ENCODE results near the gene KDM8. TPM values are rescaled to one million over a fixed set of nuclear protein-coding genes. Genes with fewer than 3 reads are reported as not detected.

The KDM8 gene
- total RNA-seq, 1 experiment from 2014 or later, result 5.3 TPM

DNA sequence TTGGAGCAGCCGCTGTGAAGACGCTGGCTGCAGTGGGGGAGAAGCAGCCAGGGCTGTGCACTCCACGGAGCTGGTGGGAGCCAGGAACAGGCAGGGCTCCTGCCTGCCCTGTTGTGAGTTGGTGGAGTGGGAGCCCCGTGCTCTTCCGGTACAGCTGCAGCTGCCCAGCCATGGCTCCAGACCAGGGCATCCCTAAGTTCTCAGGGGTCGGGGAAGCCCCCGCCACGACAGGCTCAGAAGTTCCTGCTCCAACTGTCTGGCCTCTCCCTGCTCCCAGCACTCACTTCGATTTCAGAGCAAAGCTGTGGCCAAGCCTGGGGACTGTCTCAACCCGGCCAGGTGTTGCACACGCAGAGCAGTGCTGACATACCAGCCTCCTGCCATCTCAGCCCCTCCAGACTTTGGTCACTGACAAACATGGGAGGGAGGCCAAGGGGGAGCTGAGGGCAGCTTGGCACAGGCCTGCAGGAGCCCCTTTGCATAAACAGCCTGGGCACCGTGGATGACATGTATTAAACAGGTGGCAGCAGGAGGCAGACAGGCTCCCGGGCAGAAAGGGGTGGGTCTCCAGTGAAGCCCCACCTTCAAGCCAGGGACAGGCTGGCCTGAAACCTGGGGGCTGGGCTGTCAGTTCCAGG is 13.9 kb upstream of the KDM8 start:
- DNase-seq (ENCODE audit: low read depth, low spot score) (no peak), ATAC-seq (peak; percentile 82)
- ChIA-PET RAD21 (ENCODE audit: low non-redundant PET in 1 of 2, low total read pairs in 2 of 2, uncharacterized antibody in 2 of 2, unreplicated experiment in 2 of 2) (no interaction called here), CTCF (interaction anchor here (1.0 kb wide), 1 partner anchor 10 kb away, joined by 3 read pairs; no protein-coding TSS in a partner anchor), POLR2A (interaction anchor here (1.0 kb wide), 1 partner anchor 8 kb away, joined by 3 read pairs; no protein-coding TSS in a partner anchor)
- Histone ChIP-seq H3K27me3 (ENCODE audit: insufficient read depth, low read length) (no peaks in the 10 kb centered on the region; the same call in 1 of the 2 replicates), H3K4me2 (ENCODE audit: low read length) (no peak overlapping the region), H3K9ac (ENCODE audit: low read length) (no peak overlapping the region), H3K4me3 (replicated peaks in 1 of 2; ENCODE audit: low read depth in 1 of 2, low read length in 2 of 2) (no peak overlapping the region), H3K4me1 (ENCODE audit: control insufficient read depth in 1 of 2, insufficient read depth in 2 of 2, low read length in 2 of 2) (no peaks in the 10 kb centered on the region; a peak in 1 of 4 replicates), H3K36me3 (ENCODE audit: control insufficient read depth in 1 of 2, insufficient read depth in 2 of 2, low read length in 2 of 2) (no peaks in the 10 kb centered on the region), H3K9me3 (ENCODE audit: control insufficient read depth in 1 of 2, insufficient read depth in 1 of 2, low read depth in 1 of 2, low read length in 2 of 2) (no peaks in the 10 kb centered on the region), H3K27ac (ENCODE audit: low read depth, low read length) (no peak overlapping the region), H3K79me2 (ENCODE audit: insufficient read depth, low read length) (no peaks in the 10 kb centered on the region), H2AFZ (ENCODE audit: low read depth, low read length, poor library complexity, severe bottlenecking) (no peak overlapping the region), H3K9me2 (ENCODE audit: insufficient read depth) (no peaks in the 10 kb centered on the region), H4K20me1 (ENCODE audit: insufficient read depth) (no peaks in the 10 kb centered on the region)
- TF ChIP-seq, protein P1, sequence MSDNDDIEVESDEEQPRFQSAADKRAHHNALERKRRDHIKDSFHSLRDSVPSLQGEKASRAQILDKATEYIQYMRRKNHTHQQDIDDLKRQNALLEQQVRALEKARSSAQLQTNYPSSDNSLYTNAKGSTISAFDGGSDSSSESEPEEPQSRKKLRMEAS (IDR thresholded peaks at IDR 0.05), result no peak
- TF ChIP-seq EZH2phosphoT487 (IDR thresholded peaks at IDR 0.05; ENCODE audit: borderline replicate concordance), result no peak
- TF ChIP-seq CBX3 (IDR thresholded peaks at IDR 0.05; ENCODE audit: low read depth), result no peak
- TF ChIP-seq, protein P2, sequence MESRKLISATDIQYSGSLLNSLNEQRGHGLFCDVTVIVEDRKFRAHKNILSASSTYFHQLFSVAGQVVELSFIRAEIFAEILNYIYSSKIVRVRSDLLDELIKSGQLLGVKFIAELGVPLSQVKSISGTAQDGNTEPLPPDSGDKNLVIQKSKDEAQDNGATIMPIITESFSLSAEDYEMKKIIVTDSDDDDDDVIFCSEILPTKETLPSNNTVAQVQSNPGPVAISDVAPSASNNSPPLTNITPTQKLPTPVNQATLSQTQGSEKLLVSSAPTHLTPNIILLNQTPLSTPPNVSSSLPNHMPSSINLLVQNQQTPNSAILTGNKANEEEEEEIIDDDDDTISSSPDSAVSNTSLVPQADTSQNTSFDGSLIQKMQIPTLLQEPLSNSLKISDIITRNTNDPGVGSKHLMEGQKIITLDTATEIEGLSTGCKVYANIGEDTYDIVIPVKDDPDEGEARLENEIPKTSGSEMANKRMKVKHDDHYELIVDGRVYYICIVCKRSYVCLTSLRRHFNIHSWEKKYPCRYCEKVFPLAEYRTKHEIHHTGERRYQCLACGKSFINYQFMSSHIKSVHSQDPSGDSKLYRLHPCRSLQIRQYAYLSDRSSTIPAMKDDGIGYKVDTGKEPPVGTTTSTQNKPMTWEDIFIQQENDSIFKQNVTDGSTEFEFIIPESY (IDR thresholded peaks at IDR 0.05; ENCODE audit: extremely low read depth, insufficient replicate concordance, low read length), result no peak
- TF ChIP-seq, protein P3, sequence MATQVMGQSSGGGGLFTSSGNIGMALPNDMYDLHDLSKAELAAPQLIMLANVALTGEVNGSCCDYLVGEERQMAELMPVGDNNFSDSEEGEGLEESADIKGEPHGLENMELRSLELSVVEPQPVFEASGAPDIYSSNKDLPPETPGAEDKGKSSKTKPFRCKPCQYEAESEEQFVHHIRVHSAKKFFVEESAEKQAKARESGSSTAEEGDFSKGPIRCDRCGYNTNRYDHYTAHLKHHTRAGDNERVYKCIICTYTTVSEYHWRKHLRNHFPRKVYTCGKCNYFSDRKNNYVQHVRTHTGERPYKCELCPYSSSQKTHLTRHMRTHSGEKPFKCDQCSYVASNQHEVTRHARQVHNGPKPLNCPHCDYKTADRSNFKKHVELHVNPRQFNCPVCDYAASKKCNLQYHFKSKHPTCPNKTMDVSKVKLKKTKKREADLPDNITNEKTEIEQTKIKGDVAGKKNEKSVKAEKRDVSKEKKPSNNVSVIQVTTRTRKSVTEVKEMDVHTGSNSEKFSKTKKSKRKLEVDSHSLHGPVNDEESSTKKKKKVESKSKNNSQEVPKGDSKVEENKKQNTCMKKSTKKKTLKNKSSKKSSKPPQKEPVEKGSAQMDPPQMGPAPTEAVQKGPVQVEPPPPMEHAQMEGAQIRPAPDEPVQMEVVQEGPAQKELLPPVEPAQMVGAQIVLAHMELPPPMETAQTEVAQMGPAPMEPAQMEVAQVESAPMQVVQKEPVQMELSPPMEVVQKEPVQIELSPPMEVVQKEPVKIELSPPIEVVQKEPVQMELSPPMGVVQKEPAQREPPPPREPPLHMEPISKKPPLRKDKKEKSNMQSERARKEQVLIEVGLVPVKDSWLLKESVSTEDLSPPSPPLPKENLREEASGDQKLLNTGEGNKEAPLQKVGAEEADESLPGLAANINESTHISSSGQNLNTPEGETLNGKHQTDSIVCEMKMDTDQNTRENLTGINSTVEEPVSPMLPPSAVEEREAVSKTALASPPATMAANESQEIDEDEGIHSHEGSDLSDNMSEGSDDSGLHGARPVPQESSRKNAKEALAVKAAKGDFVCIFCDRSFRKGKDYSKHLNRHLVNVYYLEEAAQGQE (IDR thresholded peaks at IDR 0.05; ENCODE audit: low read depth), result no peak
- no TSS peak for BruUV-seq (replicated peaks)
- intact Hi-C loops (cut with micrococcal nuclease), result no loop called here

Measured in HCT116 (cell line).